Right cardiac atrium (tissue), 5 donors: ENCODE results near the gene POU2F1. TPM values are rescaled to one million over a fixed set of nuclear protein-coding genes. Genes with fewer than 3 reads are reported as not detected.
"Not testable (repeated sequence)": the region's sequence is repeated elsewhere in the genome, so short reads cannot be mapped to it uniquely, and the experiment has no call there.

Experiments
- ATAC-seq, 2 donors: fragments of 200-7000 bp; cut with Tn5 transposase; one replicate each; pipeline versions ENCODE4 v1.8.0 to v1.9.1; 2020; ENCODE audit warnings: moderate library complexity in 2 of 2, mild to moderate bottlenecking in 1 of 2
- DNase-seq, 3 donors: peaks; one replicate each; pipeline ENCODE4 v3.0.0-alpha.2; 2020
- H3K27ac ChIP-seq: one replicate; pipeline ENCODE4 v1.5.1; 2013; ENCODE audit warnings: mild to moderate bottlenecking, low read length, control low read depth, moderate library complexity
- H3K27me3 ChIP-seq: one replicate; pipeline ENCODE4 v1.6.1; 2013; ENCODE audit not compliant: control insufficient read depth, insufficient read depth
- H3K4me1 ChIP-seq: one replicate; pipeline ENCODE4 v1.6.1; 2013; ENCODE audit warnings: low read length; ENCODE audit not compliant: control insufficient read depth, insufficient read depth
- H3K4me3 ChIP-seq: one replicate; pipeline ENCODE4 v1.5.1; 2013; ENCODE audit warnings: low read length, control low read depth
- H3K9me3 ChIP-seq: one replicate; pipeline ENCODE4 v1.6.1; 2013; ENCODE audit warnings: low read length; ENCODE audit not compliant: control insufficient read depth
- WGBS: extraction: QIAGEN DNeasy Blood & Tissue Kit; methylation state at CpG from one replicate; pipeline ENCODE4 v1.1.7; 2013; 5-methylcytosine and 5-hydroxymethylcytosine counted together
- intact Hi-C, 4 donors: fragments of 100-400 bp; cut with DNase I; formaldehyde crosslinking; loops; one replicate each; pipeline versions ENCODE4 v1.11.0 to v1.14.0; 2022 to 2023
- polyA plus RNA-seq: library from polyadenylated mRNA; stranded (reverse); fragments of 200-250 nt; gene quantifications from one replicate; pipeline ENCODE4 v1.2.3, GENCODE V29; 2013
- total RNA-seq, 4 donors: library from RNA; stranded (reverse); fragmentation: NEBNext Ultra II Directional; extraction: Animal tissue kit (Norgen Biotek cat#: 25700); gene quantifications; one replicate each; pipeline ENCODE4 v1.2.1, GENCODE V29; 2021
- donor health status: healthy with polysubstance abuse.
- donor health status: DM: no; HTN: yes; CAD: no.
- donor health status: DM: no; HTN: no; CAD: no.
- donor health status: DM: no; HTN: yes; CAD: no; lungs with severe emphysema.
- donor health status: DM: yes; HTN: yes; CAD: no.

The POU2F1 gene
- total and polyA plus RNA-seq, 5 donors, result 3.2 to 12.5 (median 9.6) TPM

- H3K4me3 ChIP-seq, DNase-seq, H3K27me3 ChIP-seq, H3K27ac ChIP-seq, ATAC-seq, H3K9me3 ChIP-seq, H3K4me1 ChIP-seq: not testable (repeated sequence)
- WGBS, result 85% methylated on average over 6 of the region's 6 CpGs
- intact Hi-C loops, result loop anchor here in 1 of 4 donors (5.0 kb wide), 1 partner anchor 133 kb away; no protein-coding TSS in a partner anchor
These were observed 15.2 kb upstream of the POU2F1 start for GRCh38 chr1:167205306-167206050.

GRCh38 chr1:167206166-167206835 lies 14.4 kb upstream of the POU2F1 start:
- Histone ChIP-seq H3K4me1 (no peaks in the 10 kb centered on the region), H3K4me3 (no peak overlapping the region), H3K9me3 (no peaks in the 10 kb centered on the region), H3K27ac (no peak overlapping the region), H3K27me3 (no peaks in the 10 kb centered on the region)
- no peak for ATAC-seq
- WGBS, result 88% methylated on average over 3 of the region's 3 CpGs
- intact Hi-C loops, result loop anchor here in 1 of 4 donors (5.0 kb wide), 1 partner anchor 134 kb away; no protein-coding TSS in a partner anchor
- DNase-seq, result no peak

- intact Hi-C loops, result loop anchor here in 1 of 4 donors (5.0 kb wide), 1 partner anchor 136 kb away; no protein-coding TSS in a partner anchor
- WGBS, result 51% methylated on average over 6 of the region's 6 CpGs
These were observed 12.6 kb upstream of the POU2F1 start for GRCh38 chr1:167207940-167208623.

DNA sequence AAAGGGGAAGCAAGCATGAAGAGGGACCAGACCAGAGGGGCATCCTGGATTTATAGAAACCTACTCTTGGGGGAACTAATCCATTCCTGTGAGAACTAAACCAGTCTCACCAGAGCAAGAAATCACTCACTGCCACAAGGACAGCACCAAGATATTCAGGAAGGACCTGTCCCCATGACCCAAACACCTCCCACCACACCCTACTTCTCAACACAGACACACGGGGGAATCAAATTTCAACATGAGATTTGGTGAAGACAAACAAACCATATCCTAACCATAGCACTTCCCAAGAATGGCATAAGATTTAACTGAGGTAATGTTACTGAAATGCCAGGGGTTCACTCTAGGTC lies 12.1 kb upstream of the POU2F1 start:
- H3K27me3 ChIP-seq, result no peaks in the 10 kb centered on the region
- intact Hi-C loops, result loop anchor here in 1 of 4 donors (5.0 kb wide), 1 partner anchor 136 kb away; no protein-coding TSS in a partner anchor

More at GRCh38 chr1:167207940-167208623, 12.6 kb upstream of the POU2F1 start:
- DNase-seq (no peak), ATAC-seq (no peak)
- no peak overlapping the region for H3K27ac ChIP-seq
- H3K4me1 ChIP-seq, result no peaks in the 10 kb centered on the region
- no peaks in the 10 kb centered on the region for H3K27me3 ChIP-seq
- H3K9me3 ChIP-seq, result no peaks in the 10 kb centered on the region
- no peak overlapping the region for H3K4me3 ChIP-seq

GRCh38 chr1:167209044-167209443 lies 11.6 kb upstream of the POU2F1 start:
- intact Hi-C loops, result loop anchor here in 1 of 4 donors (5.0 kb wide), 1 partner anchor 137 kb away; no protein-coding TSS in a partner anchor
- H3K4me1 ChIP-seq, result no peaks in the 10 kb centered on the region
- no peaks in the 10 kb centered on the region for H3K27me3 ChIP-seq
- WGBS, result 79% methylated on average over 1 of the region's 1 CpG
- no peak overlapping the region for H3K27ac ChIP-seq
- H3K9me3 ChIP-seq, result no peaks in the 10 kb centered on the region
- ATAC-seq (no peak), DNase-seq (no peak)
- no peak overlapping the region for H3K4me3 ChIP-seq

More for the DNA sequence above, 12.1 kb upstream of the POU2F1 start:
- H3K27ac ChIP-seq, result no peak overlapping the region
- H3K9me3 ChIP-seq, result no peaks in the 10 kb centered on the region
- H3K4me3 ChIP-seq, result no peak overlapping the region
- 78% methylated on average over 1 of the region's 1 CpG for WGBS
- H3K4me1 ChIP-seq, result no peaks in the 10 kb centered on the region
- no peak for ATAC-seq
- DNase-seq, result no peak

GRCh38 chr1:167210966-167211674 lies 9.6 kb upstream of the POU2F1 start:
- no peak for ATAC-seq
- 94% methylated on average over 15 of the region's 15 CpGs for WGBS
- no peak for DNase-seq
- no peaks in the 10 kb centered on the region for H3K9me3 ChIP-seq
- no peaks in the 10 kb centered on the region for H3K4me1 ChIP-seq
- H3K27ac ChIP-seq, result no peak overlapping the region
- intact Hi-C loops, result loop anchor here in 1 of 4 donors (10.0 kb wide), 1 partner anchor 146 kb away; no protein-coding TSS in a partner anchor
- H3K27me3 ChIP-seq, result no peaks in the 10 kb centered on the region
- H3K4me3 ChIP-seq, result no peak overlapping the region

- no peak for DNase-seq
- intact Hi-C loops, result loop anchor here in 1 of 4 donors (10.0 kb wide), 1 partner anchor 147 kb away; no protein-coding TSS in a partner anchor
- ATAC-seq, result no peak
- Histone ChIP-seq H3K9me3 (no peaks in the 10 kb centered on the region), H3K27ac (no peak overlapping the region), H3K27me3 (no peaks in the 10 kb centered on the region), H3K4me3 (no peak overlapping the region), H3K4me1 (no peaks in the 10 kb centered on the region)
These were observed 8.7 kb upstream of the POU2F1 start for GRCh38 chr1:167212025-167212424.

DNA sequence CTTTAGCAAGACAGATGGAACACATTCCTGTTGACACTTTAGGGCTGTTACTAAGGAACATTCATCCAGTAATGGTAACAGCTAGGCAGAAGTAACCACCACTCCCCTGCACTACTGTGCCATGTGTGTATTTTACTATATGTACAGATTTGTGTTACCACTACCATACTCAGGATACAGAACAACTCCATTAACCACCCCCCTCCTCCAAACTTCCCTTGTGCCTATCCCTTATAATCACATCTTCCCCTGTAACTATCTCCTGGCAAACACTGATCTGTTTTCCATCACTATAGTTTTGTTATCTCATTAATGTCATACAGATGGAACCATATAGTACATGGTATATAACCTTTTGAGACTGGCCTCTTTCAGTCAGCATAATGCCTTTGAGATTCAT lies 3.9 kb upstream of the POU2F1 start:
- no peaks in the 10 kb centered on the region for H3K9me3 ChIP-seq

GRCh38 chr1:167219194-167219593 lies 1.5 kb upstream of the POU2F1 start:
- WGBS, result 39% methylated on average over 5 of the region's 5 CpGs
- intact Hi-C loops, result loop anchor here in 1 of 4 donors (10.0 kb wide), 1 partner anchor 154 kb away; no protein-coding TSS in a partner anchor
- no peaks in the 10 kb centered on the region for H3K9me3 ChIP-seq

More for the DNA sequence above, 3.9 kb upstream of the POU2F1 start:
- intact Hi-C loops, result loop anchor here in 1 of 4 donors (10.0 kb wide), 1 partner anchor 152 kb away; no protein-coding TSS in a partner anchor
- no peak for ATAC-seq
- Histone ChIP-seq H3K27ac (no peak overlapping the region), H3K4me3 (no peak overlapping the region), H3K4me1 (no peaks in the 10 kb centered on the region), H3K27me3 (no peaks in the 10 kb centered on the region)
- DNase-seq, result no peak

More at GRCh38 chr1:167219194-167219593, 1.5 kb upstream of the POU2F1 start:
- ATAC-seq (no peak), DNase-seq (no peak)
- Histone ChIP-seq H3K4me3 (peak overlapping the region; percentile 87), H3K27me3 (no peaks in the 10 kb centered on the region), H3K27ac (no peak overlapping the region), H3K4me1 (no peaks in the 10 kb centered on the region)
